GM18505 (cell line): ENCODE data around the gene PRICKLE2.

Experiments
- ATAC-seq: cut with Tn5 transposase; IDR thresholded peaks from one replicate; pipeline ENCODE4 v1.9.1; 2021; ENCODE audit not compliant: unreplicated experiment
- POLR2A ChIP-seq: IDR thresholded peaks from 4 replicates; pipeline ENCODE4 v1.6.1; 2011; ENCODE audit warnings: borderline replicate concordance; ENCODE audit not compliant: insufficient read depth, insufficient read length; ENCODE audit errors: extremely low read depth

PRICKLE2 gene

DNA sequence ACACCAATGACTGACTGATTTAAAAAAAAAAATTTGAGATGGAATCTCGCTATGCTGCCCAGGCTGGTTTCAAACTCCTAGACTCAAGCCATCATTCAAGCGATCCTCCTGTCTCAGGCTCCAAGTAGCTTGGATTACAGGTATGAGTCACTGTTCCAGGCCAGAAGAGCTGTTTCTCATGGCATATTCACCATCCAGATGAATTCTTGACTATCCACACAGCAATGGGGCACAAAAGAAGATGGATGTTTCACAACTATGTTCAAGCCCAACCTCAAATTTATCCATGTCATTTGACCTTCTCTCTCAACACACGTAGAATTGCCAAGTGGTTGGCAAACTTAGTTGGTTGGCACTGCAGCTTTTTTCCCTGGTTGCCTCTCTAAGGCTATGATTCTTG, 40.6 kb downstream of the PRICKLE2 start:
- TF ChIP-seq POLR2A: no peak
- ATAC-seq: no peak

DNA sequence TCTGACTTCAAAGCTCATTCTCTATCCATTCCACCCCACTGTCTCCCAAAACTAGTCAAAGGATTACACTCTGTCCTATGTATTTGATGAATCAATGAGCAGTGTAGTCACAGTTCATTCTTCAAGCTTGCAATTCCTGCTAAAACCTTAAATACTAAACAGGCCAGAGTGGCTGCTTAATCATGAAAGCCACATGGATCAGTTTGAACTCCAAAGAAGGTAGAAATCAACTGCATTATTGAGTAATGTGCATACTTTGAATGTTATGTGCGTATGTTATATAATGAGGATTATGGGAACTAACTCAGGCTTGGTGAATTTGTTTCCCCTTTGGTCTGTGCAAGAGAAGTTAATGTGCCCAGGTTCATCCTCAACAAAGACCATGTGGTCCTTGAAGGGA, 45.4 kb downstream of the PRICKLE2 start:
- TF ChIP-seq POLR2A: no peak
- no peak for ATAC-seq

DNA sequence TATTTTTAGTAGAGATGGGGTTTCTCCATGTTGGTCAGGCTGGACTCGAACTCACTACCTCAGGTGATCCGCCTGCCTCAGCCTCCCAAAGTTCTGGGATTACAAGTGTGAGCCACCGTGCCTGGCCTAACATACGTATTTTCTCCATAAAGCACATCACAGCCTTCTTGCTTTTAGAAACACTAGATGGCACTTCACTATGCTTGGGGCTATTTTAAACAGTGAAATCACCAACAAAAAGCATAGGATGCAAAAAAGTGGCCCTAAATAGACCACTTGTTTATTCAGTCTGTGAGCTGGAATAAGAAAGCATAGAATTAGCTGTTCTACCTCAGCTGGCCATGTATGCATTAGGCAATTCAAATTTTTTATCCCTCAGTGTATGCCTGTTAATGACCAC, 46.0 kb downstream of the PRICKLE2 start:
- no peak for ATAC-seq
- TF ChIP-seq POLR2A: no peak

DNA sequence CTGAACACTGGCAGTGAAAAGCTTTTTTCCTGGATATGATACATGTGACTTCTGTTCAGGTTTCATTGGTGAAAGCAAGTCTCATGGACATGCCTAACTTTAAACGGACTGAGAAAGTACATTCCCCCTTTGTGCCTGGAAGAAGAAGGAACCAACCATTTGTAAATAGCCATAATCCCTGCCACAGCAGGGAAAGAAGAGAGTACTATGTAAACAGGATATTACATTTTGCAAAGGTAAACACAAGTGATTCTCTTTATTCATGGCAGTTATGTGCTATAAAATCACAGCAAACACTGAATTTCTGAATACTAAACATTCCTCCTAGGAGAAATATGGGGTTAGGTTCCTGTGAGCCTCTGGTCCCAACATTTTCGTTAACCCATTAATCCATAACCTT, 46.8 kb downstream of the PRICKLE2 start:
- no peak for ATAC-seq
- TF ChIP-seq POLR2A: no peak

GRCh38 chr3:64176461-64176996, 48.7 kb downstream of the PRICKLE2 start:
- no peak for TF ChIP-seq POLR2A
- no peak for ATAC-seq

DNA sequence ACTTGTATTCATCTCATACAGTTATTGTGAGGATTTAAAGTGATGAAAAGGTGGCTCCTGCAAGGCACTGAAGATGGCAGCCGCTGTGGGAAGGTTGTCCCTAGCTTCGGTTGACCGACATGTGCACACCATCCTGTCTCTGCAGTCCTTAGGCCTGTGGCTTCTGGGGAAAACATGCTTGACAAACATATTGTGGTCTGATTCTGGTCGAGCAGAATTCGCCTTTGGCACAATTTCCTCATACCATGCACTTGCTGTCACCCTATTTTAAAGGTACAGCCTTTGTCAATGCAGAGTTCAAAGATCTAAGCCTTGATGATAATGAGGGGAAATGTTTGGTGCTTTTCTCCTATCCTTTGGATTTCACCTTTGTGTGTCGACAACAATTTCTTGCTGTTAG, 50.9 kb downstream of the PRICKLE2 start:
- TF ChIP-seq POLR2A: no peak
- ATAC-seq: no peak

DNA sequence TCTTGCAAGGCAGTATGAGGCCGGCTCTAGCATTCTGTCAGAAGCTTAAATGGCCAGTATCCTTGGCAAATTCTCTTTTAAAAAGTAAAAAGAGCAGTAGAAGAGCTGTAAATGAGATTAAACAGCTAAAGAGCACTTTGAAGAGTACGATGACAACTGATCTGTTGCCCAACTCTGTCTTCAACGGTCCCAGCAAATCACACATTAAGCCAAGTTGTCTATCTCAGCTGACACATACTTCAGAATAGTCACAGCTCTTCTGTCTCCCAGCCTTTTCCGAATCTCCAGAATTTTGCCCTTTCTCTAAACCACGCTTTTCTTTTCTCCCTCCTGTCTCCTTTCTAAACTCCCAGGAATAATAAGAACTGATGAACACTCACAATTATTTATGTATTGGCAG, 51.7 kb downstream of the PRICKLE2 start:
- no peak for TF ChIP-seq POLR2A
- no peak for ATAC-seq

DNA sequence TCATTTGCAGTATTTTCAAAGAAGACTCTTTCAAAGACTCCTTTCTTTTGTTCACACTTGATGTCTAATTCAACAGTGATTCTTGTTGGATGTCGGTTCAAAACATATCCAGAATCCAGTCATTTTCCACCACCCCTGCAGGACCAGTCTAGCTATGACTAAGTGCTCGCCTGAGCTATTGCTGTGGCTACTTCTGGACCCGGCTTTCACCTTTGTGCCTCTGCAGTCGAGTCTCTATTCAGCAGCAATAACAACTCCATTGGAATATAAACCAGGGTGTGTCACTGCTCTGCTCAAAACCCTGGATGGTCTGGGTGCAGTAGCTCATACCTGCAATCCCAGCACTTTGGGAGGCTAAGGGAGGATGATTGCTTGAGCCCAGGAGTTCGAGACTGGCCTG, 55.0 kb downstream of the PRICKLE2 start:
- TF ChIP-seq POLR2A: no peak
- ATAC-seq: no peak

DNA sequence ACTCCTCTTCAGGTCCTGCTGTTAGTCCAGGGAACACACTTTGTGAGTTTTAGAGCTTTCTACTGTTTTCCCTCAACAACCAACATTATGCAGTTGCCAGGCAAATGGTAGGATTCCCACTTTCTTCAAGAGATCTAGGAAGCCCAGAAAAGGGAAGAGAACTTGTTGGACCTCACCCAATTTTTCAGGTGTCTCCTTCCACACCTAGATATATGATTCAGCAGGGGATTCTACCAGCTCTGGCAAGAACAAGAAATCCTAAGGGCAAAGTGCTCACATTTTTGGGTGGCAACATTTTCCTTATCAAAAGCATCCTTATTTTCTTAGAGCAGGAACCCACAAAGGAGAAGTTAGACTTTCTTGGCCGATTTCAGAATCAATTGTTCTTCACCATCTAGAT, 57.4 kb downstream of the PRICKLE2 start:
- no peak for ATAC-seq
- no peak for TF ChIP-seq POLR2A

GRCh38 chr3:64167351-64167750, 57.9 kb downstream of the PRICKLE2 start:
- no peak for TF ChIP-seq POLR2A
- ATAC-seq: no peak

- no peak for TF ChIP-seq POLR2A
- no peak for ATAC-seq
Measured at GRCh38 chr3:64166584-64167162, 58.6 kb downstream of the PRICKLE2 start.

- ATAC-seq: no peak
- no peak for TF ChIP-seq POLR2A
Measured at GRCh38 chr3:64164349-64164748, 60.9 kb downstream of the PRICKLE2 start.

- no peak for ATAC-seq
- TF ChIP-seq POLR2A: no peak
Measured at GRCh38 chr3:64163755-64164148, 61.5 kb downstream of the PRICKLE2 start.

DNA sequence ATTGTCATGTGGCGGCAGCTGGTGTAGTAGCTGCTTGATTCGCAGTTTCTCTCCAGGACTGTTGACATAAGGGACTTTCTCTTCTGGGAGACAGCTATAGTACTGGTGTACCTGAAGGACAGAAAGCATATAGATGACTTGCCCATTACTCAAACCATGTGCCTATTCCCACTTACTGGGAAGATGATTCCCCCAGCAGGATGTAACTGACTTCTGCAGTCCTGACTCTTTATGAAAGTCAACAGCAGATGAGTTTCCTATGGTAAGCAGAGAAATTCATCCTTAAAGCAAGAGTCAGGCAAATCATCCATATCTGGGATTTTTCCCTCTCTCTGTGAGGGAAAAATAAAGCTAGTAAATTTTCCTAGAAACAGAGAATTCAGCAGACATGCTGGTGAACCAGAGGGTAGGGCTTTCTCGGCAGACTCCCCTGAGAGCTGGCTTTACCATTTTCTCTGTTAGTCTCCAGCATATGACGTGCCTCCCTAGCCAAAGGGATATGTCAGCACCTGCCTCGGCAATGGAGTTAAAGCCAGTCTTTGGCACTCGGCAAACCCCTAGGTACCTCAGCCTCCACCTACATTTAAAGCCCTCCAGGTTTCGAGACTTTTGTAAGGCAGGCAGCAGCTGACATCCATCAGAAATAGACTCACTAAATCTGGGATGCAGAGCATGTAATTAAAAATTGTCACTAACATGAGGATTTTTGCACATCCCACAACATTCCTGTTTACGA, 62.1 kb downstream of the PRICKLE2 start:
- no peak for ATAC-seq
- no peak for TF ChIP-seq POLR2A
